MM.1S (cell line): ENCODE results near the gene MAD2L1BP.

Experiments
- CTCF ChIP-seq: fragments of 300-600 bp; sonication (generic); IDR thresholded peaks from 2 replicates; pipeline ENCODE4 v1.5.1; 2016; ENCODE audit warnings: antibody characterized with exemption, low read length, mixed read lengths
- EZH2 ChIP-seq: fragments of 300-600 bp; sonication (generic); optimal IDR thresholded peaks from 2 replicates; pipeline ENCODE3; 2017; ENCODE audit warnings: low read depth, mild to moderate bottlenecking, antibody characterized with exemption, low read length, mixed read lengths
- EZH2phosphoT487 ChIP-seq: fragments of 300-600 bp; sonication (generic); IDR thresholded peaks from 2 replicates; pipeline ENCODE4 v1.6.1; 2018; ENCODE audit warnings: antibody characterized with exemption, low read length

DNA sequence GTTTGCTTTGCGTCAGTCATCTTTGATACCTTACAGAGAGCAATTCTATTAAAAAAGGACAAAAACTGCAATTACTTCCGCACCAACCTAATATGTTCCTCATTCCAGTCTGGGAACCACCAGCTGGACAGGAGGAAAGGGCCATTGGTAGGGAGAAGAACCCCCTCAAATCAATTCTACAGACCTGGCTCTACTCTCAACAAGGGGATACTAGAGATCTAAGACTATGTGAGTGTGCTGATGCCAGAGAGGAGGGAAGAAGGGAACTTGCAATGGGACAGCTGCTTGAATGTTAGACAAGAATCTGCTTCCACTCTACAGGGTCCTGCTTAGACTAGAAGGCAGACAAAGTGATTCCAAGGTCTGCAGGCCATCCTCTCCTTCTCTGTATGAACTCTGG, 38.7 kb downstream of the MAD2L1BP start:
- no peak for TF ChIP-seq CTCF
- TF ChIP-seq EZH2phosphoT487: no peak
- TF ChIP-seq EZH2: no peak
